ENCODE results near the gene SOX12.

DNA sequence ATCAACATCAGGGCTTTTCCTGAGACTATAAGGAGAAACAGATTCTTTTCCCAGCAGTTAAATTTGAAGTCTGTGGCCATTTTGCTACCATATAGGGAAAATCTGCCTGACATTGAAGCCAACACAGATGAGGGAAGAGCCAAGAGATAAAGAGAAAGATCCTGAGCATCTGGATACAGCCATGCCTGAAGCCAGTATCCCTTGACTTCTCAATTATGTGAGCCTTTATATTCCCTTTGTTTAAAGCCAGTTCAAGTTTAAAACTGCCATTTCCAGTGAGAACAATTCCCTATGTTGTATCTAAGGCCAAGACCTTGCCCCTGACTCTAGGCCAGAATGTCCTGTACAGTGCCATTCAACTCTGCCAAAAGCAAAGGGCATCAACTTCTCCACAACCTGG is 17.8 kb downstream of the SOX12 start:
- TF ChIP-seq, protein P1, sequence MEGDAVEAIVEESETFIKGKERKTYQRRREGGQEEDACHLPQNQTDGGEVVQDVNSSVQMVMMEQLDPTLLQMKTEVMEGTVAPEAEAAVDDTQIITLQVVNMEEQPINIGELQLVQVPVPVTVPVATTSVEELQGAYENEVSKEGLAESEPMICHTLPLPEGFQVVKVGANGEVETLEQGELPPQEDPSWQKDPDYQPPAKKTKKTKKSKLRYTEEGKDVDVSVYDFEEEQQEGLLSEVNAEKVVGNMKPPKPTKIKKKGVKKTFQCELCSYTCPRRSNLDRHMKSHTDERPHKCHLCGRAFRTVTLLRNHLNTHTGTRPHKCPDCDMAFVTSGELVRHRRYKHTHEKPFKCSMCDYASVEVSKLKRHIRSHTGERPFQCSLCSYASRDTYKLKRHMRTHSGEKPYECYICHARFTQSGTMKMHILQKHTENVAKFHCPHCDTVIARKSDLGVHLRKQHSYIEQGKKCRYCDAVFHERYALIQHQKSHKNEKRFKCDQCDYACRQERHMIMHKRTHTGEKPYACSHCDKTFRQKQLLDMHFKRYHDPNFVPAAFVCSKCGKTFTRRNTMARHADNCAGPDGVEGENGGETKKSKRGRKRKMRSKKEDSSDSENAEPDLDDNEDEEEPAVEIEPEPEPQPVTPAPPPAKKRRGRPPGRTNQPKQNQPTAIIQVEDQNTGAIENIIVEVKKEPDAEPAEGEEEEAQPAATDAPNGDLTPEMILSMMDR (IDR thresholded peaks at IDR 0.05): no peak
- TF ChIP-seq EZH2 (IDR thresholded peaks at IDR 0.05; ENCODE audit: borderline replicate concordance, insufficient read depth, low read depth, low read length, poor library complexity, severe bottlenecking): no peak

All from B cell (primary cell).